DOHH2 (cell line): ENCODE measurements around the gene CLDN1.
A peak's percentile ranks its signal among the peaks of the same experiment; 100 is the strongest.

Experiments used
- H3F3A ChIP-seq: fragments of 200-600 bp; sonication (generic), shearing (Covaris generic); 2 replicates; pipeline ENCODE4 v1.6.0; 2016; ENCODE audit warnings: antibody characterized with exemption, mild to moderate bottlenecking; ENCODE audit not compliant: control insufficient read depth, insufficient read depth
- H3K27ac ChIP-seq: fragments of 200-600 bp; sonication (generic); 2 replicates; pipeline ENCODE4 v1.5.1; 2014; ENCODE audit warnings: low read depth, mild to moderate bottlenecking, low read length, moderate library complexity
- H3K27me3 ChIP-seq: fragments of 200-600 bp; sonication (generic); 2 replicates; pipeline ENCODE4 v1.6.1; 2014; ENCODE audit warnings: mild to moderate bottlenecking, low read length, mixed read lengths; ENCODE audit not compliant: control insufficient read depth
- H3K36me3 ChIP-seq: fragments of 200-600 bp; sonication (generic); 2 replicates; pipeline ENCODE4 v1.6.1; 2014; ENCODE audit warnings: mild to moderate bottlenecking, low read length, moderate library complexity, mixed read lengths; ENCODE audit not compliant: control insufficient read depth
- H3K4me1 ChIP-seq: fragments of 200-600 bp; sonication (generic); 2 replicates; pipeline ENCODE4 v1.6.1; 2014; ENCODE audit warnings: mild to moderate bottlenecking, low read length, mixed read lengths; ENCODE audit not compliant: control insufficient read depth
- H3K4me2 ChIP-seq: fragments of 200-600 bp; sonication (generic); 2 replicates; pipeline ENCODE4 v1.6.0; 2014; ENCODE audit warnings: mild to moderate bottlenecking, low read length, moderate library complexity
- H3K4me3 ChIP-seq: fragments of 200-600 bp; sonication (generic); 2 replicates; pipeline ENCODE4 v1.5.1; 2014; ENCODE audit warnings: mild to moderate bottlenecking, low read length, mixed read lengths
- H3K79me2 ChIP-seq: fragments of 200-600 bp; sonication (generic); 2 replicates; pipeline ENCODE4 v1.6.1; 2014; ENCODE audit warnings: mild to moderate bottlenecking, low read length, mixed read lengths; ENCODE audit not compliant: control insufficient read depth
- H3K9me2 ChIP-seq: fragments of 200-600 bp; sonication (generic); replicated peaks from 2 replicates; pipeline ENCODE4 v1.6.1; 2014; ENCODE audit warnings: mild to moderate bottlenecking, low read length, mixed read lengths; ENCODE audit not compliant: control insufficient read depth
- H3K9me3 ChIP-seq: fragments of 200-600 bp; sonication (generic); 2 replicates; pipeline ENCODE4 v1.6.1; 2014; ENCODE audit warnings: antibody characterized with exemption, low read length, mixed read lengths; ENCODE audit not compliant: control insufficient read depth, insufficient read depth
- H4K20me1 ChIP-seq: fragments of 200-600 bp; sonication (generic); 2 replicates; pipeline ENCODE4 v1.6.0; 2014; ENCODE audit warnings: low read depth, mild to moderate bottlenecking, antibody characterized with exemption, low read length, moderate library complexity; ENCODE audit not compliant: control insufficient read depth, insufficient read depth
- EZH2phosphoT487 ChIP-seq: fragments of 200-600 bp; sonication (generic); IDR thresholded peaks from 2 replicates; pipeline ENCODE4 v1.6.1; 2017; ENCODE audit warnings: borderline replicate concordance, mild to moderate bottlenecking, antibody characterized with exemption, low read length, moderate library complexity, mixed read lengths
- TF ChIP-seq, protein P1 (sequence below): fragments of 200-600 bp; sonication (generic); IDR thresholded peaks from one replicate; pipeline ENCODE4 v1.5.1; 2014; ENCODE audit warnings: antibody characterized with exemption, mild to moderate bottlenecking, low read depth, low read length; ENCODE audit not compliant: poor library complexity, severe bottlenecking

Gene CLDN1

DNA sequence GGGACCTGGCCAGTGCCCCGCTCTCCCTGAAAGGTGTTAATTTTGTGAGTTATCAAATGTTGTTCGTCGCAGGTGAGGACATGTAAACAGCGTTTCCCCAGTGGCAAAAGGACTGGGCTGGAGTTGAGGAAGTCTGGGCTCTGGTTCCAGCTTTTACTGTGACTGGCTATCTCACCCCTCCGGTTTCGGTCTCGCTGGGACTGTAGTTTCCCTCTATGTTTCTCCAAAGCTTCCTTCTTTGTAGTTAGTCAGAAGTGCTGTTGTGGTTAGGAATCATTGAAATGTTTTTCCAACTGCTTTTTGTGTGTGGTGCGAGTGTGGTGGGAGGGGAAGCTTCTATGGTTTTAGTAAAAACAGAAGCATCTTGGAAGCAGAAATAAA lies 990 bp upstream of the CLDN1 start:
- TF ChIP-seq, protein P1, sequence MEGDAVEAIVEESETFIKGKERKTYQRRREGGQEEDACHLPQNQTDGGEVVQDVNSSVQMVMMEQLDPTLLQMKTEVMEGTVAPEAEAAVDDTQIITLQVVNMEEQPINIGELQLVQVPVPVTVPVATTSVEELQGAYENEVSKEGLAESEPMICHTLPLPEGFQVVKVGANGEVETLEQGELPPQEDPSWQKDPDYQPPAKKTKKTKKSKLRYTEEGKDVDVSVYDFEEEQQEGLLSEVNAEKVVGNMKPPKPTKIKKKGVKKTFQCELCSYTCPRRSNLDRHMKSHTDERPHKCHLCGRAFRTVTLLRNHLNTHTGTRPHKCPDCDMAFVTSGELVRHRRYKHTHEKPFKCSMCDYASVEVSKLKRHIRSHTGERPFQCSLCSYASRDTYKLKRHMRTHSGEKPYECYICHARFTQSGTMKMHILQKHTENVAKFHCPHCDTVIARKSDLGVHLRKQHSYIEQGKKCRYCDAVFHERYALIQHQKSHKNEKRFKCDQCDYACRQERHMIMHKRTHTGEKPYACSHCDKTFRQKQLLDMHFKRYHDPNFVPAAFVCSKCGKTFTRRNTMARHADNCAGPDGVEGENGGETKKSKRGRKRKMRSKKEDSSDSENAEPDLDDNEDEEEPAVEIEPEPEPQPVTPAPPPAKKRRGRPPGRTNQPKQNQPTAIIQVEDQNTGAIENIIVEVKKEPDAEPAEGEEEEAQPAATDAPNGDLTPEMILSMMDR = no peak
- TF ChIP-seq EZH2phosphoT487 = no peak
- no peak overlapping the region for H3K4me3 ChIP-seq

DNA sequence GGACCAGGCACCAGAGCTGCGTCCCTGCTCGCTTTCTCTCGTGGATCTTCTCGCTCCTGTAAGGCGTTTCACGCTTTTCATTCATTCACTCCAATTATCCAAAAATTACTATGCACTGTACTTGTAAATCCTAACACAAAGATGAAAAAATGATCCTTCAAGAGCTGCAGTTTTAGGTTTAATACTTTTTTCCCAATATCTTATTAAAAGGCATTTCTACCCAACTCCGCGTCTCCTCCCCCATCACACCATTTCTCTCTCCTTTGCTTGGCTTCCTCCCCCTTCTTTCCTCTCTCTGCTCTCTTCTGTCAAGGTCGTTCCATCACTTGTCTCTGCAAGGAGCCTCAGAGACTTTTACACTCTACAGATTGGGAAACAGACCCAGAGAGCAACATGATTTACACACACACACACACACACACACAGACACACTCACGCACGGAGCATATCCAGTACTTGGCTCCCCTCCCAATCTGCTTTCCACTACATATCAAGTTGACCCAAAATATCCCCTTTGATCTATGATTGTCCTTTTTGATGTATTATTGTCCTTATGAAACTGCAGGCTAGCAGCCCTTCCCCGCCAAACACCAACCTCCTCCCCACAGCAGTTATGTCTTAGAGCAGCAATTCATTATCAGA lies 479 bp upstream of the CLDN1 start:
- no peaks in the 10 kb centered on the region for H3F3A ChIP-seq
- H3K9me3 ChIP-seq = no peaks in the 10 kb centered on the region
- no peaks in the 10 kb centered on the region for H3K79me2 ChIP-seq
- no peaks in the 10 kb centered on the region for H3K4me1 ChIP-seq
- peaks cover 7% of the 10 kb centered on the region for H3K27me3 ChIP-seq
- no peak overlapping the region for H3K4me3 ChIP-seq
- no peaks in the 10 kb centered on the region for H3K36me3 ChIP-seq
- no peak overlapping the region for H3K27ac ChIP-seq
- H3K9me2 ChIP-seq = no peaks in the 10 kb centered on the region
- H4K20me1 ChIP-seq = no peaks in the 10 kb centered on the region
- TF ChIP-seq, protein P1 = peak; percentile 11
- TF ChIP-seq EZH2phosphoT487 = no peak
- peak overlapping the region; percentile 43 for H3K4me2 ChIP-seq

More for the DNA sequence above, 990 bp upstream of the CLDN1 start:
- no peaks in the 10 kb centered on the region for H3F3A ChIP-seq
- H3K79me2 ChIP-seq = no peaks in the 10 kb centered on the region
- H3K4me2 ChIP-seq = no peak overlapping the region
- H3K9me2 ChIP-seq = no peaks in the 10 kb centered on the region
- H3K27me3 ChIP-seq = peaks cover 7% of the 10 kb centered on the region
- H3K27ac ChIP-seq = no peak overlapping the region
- H3K9me3 ChIP-seq = no peaks in the 10 kb centered on the region
- H3K36me3 ChIP-seq = no peaks in the 10 kb centered on the region
- no peaks in the 10 kb centered on the region for H3K4me1 ChIP-seq
- H4K20me1 ChIP-seq = no peaks in the 10 kb centered on the region

DNA sequence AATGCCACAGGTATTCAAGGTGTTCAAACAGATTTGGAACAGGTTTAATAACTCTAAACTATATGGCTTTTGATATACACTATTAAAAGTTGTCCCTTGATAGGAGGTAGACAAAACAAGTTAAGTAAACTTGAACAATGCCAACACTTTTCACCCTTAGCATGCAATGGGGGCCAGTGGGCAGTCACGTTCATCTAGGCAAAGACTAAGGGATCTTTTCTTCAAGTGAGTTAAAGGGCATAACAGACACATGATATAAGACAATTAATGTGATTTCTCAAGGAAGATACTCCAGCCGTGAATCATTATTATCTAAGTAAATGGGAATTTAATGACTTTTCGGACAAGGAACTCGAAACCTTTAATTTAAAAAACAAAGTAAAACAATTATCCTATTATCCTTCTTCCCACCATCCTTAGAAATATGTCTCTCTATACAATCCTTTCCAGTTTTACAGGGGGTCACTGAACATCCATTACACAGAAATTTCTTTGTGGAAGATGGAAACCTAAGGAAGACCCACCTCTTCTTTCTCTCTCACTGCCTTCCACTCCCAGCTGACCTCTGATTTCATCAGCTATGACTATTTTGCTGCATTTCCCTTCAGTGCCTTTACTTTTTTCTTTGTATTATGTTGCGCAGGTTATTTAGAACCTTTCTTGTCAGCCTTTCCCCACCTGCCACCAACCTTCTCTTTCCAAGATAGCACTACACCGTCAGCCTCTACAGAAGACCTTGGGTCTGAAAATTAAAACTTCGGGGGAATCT lies 1.5 kb downstream of the CLDN1 start:
- no peaks in the 10 kb centered on the region for H4K20me1 ChIP-seq
- no peaks in the 10 kb centered on the region for H3K36me3 ChIP-seq
- H3K4me1 ChIP-seq = no peaks in the 10 kb centered on the region
- H3K79me2 ChIP-seq = no peaks in the 10 kb centered on the region
- no peak overlapping the region for H3K27ac ChIP-seq
- H3K4me2 ChIP-seq = no peak overlapping the region
- H3K27me3 ChIP-seq = peaks cover 7% of the 10 kb centered on the region
- H3K9me2 ChIP-seq = no peaks in the 10 kb centered on the region
- H3K9me3 ChIP-seq = no peaks in the 10 kb centered on the region
- H3K4me3 ChIP-seq = no peak overlapping the region
- TF ChIP-seq, protein P1 = no peak
- TF ChIP-seq EZH2phosphoT487 = no peak
- no peaks in the 10 kb centered on the region for H3F3A ChIP-seq
